Kidney (tissue), 14 donors: ENCODE results near the gene EFNA3. TPM values are rescaled to one million over a fixed set of nuclear protein-coding genes. Genes with fewer than 3 reads are reported as not detected.

ENCODE experiments used
- DNase-seq, 5 donors: peaks; one replicate each; pipeline ENCODE4 v3.0.0-alpha.2; 2013 to 2020
- FAIRE-seq: peaks from 2 replicates; lab custom pipeline; 2012; peaks lifted over from hg19 to GRCh38; lab: Jason Lieb, UNC
- H3K27ac ChIP-seq, 2 donors: one replicate each; pipeline ENCODE4 v1.7.0; 2013; ENCODE audit warnings: low read depth in 2 of 2, low read length in 2 of 2, inconsistent platforms in 1 of 2
- H3K27me3 ChIP-seq: one replicate; pipeline ENCODE4 v1.7.1; 2013; ENCODE audit warnings: low read length, inconsistent platforms; ENCODE audit not compliant: control insufficient read depth, insufficient read depth
- H3K36me3 ChIP-seq, 3 donors: one replicate each; pipeline versions ENCODE4 v1.7.0 to v1.7.1; 2013; ENCODE audit warnings: low read length in 3 of 3, control low read depth in 1 of 3, inconsistent platforms in 1 of 3; ENCODE audit not compliant: insufficient read depth in 3 of 3, control insufficient read depth in 2 of 3
- H3K4me1 ChIP-seq, 3 donors: one replicate each; pipeline versions ENCODE4 v1.7.0 to v1.7.1; 2013; ENCODE audit warnings: low read length in 3 of 3, inconsistent platforms in 1 of 3, low read depth in 1 of 3; ENCODE audit not compliant: control insufficient read depth in 2 of 3, insufficient read depth in 2 of 3
- H3K4me3 ChIP-seq, 3 donors: one replicate each; pipeline versions ENCODE4 v1.7.0 to v1.8.1; 2013; ENCODE audit warnings: low read length in 3 of 3, control low read depth in 1 of 3, inconsistent platforms in 1 of 3
- H3K9ac ChIP-seq, 3 donors: one replicate each; pipeline versions ENCODE4 v1.7.0 to v1.7.1; 2013; ENCODE audit warnings: low read length in 3 of 3, control low read depth in 1 of 3, inconsistent platforms in 1 of 3
- H3K9me3 ChIP-seq, 3 donors: one replicate each; pipeline versions ENCODE4 v1.7.0 to v1.7.1; 2013; ENCODE audit warnings: low read length in 3 of 3, control low read depth in 1 of 3, inconsistent platforms in 1 of 3; ENCODE audit not compliant: control insufficient read depth in 2 of 3, insufficient read depth in 1 of 3
- CTCF ChIP-seq: IDR thresholded peaks from 3 replicates; pipeline ENCODE4 v1.5.1; 2012; ENCODE audit warnings: mild to moderate bottlenecking, moderate library complexity, borderline replicate concordance; ENCODE audit not compliant: insufficient read depth; ENCODE audit errors: extremely low read depth
- intact Hi-C: fragments of 100-400 bp; cut with DNase I; formaldehyde crosslinking; loops from one replicate; pipeline ENCODE4 v1.11.1; 2022
- polyA plus RNA-seq: library from polyadenylated mRNA; stranded (reverse); fragments of 350-450 nt; fragmentation: Illumina TruSeq; extraction: RNeasy Lipid Tissue Mini Kit (QIAGEN cat#74804); gene quantifications from one replicate; pipeline ENCODE4 v1.2.3, GENCODE V29; 2014; ENCODE audit warnings: low read depth, low replicate concordance; ENCODE audit not compliant: insufficient read depth
- total RNA-seq: library from RNA; stranded (reverse); fragmentation: NEBNext Ultra II Directional; extraction: Animal tissue kit (Norgen Biotek cat#: 25700); gene quantifications from one replicate; pipeline ENCODE4 v1.2.1, GENCODE V29; 2021
- donor health status: control.
- donor health status: control.
- donor health status: control.
- donor health status: control.
- donor health status: control.
- donor health status: DM: yes; HTN: yes; CAD: no.
- donor health status: Normal renal cell carcinoma (clear cell type).

EFNA3 gene
- total and polyA plus RNA-seq, 2 donors from 2014 or later = 1.2 to 1.7 TPM

DNA sequence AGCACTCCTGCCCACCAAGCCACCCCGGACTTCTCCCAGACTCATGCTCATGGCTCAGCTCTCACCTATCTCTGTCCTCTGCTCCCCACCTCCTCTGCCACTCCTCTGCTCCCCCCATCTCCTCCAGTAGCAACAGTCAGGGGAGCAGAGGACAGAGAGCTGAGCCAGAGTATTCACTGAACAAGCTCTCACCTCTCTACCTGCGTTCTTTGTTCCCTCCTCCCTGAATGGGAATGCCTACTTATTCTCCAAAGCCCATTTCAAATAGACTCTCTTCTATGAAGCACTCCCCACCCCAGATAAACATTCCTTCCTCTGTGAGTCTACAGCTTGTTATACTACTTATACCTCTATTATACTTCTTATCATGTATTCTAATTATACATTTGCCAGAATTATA lies 42.6 kb downstream of the EFNA3 start:
- H3K4me1 ChIP-seq = peaks cover 0 to 13% (median 9%) of the 10 kb centered on the region in 3 donors
- FAIRE-seq = no peak
- H3K27ac ChIP-seq = no peak overlapping the region
- no peak for TF ChIP-seq CTCF
- H3K27me3 ChIP-seq = peaks cover 2% of the 10 kb centered on the region
- H3K9me3 ChIP-seq = no peaks in the 10 kb centered on the region
- no peak overlapping the region for H3K9ac ChIP-seq
- intact Hi-C loops = no loop called here
- H3K4me3 ChIP-seq = no peak overlapping the region
- DNase-seq = no peak
- no peaks in the 10 kb centered on the region for H3K36me3 ChIP-seq

DNA sequence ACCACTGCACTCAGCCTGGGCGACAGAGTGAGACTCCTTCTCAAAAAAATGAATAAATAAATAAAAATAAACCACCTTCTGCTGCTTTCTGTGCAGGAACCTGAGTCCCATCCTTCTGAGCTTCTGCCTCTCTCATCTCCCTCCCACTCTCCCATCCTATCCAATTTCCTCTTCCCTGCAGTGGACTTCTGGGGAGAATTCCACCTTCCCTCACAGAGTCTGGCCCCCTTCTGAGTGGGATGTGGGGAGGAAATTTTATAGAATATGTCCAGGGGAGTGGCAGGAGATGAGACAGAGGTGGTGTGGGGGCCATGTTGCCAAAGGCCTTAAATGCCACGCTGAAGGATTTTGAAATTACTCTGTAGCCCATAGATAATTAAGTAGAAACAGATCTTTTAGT lies 43.7 kb downstream of the EFNA3 start:
- TF ChIP-seq CTCF = no peak
- intact Hi-C loops = no loop called here
- H3K9me3 ChIP-seq = no peaks in the 10 kb centered on the region
- H3K27ac ChIP-seq = no peak overlapping the region
- H3K36me3 ChIP-seq = no peaks in the 10 kb centered on the region
- FAIRE-seq = no peak
- peaks cover 0 to 15% (median 13%) of the 10 kb centered on the region in 3 donors for H3K4me1 ChIP-seq
- no peak overlapping the region for H3K4me3 ChIP-seq
- no peak for DNase-seq
- H3K9ac ChIP-seq = no peak overlapping the region
- H3K27me3 ChIP-seq = no peaks in the 10 kb centered on the region

GRCh38 chr1:155123801-155124200 lies 45.2 kb downstream of the EFNA3 start:
- intact Hi-C loops = no loop called here
- Histone ChIP-seq H3K27me3 (no peaks in the 10 kb centered on the region), H3K4me1 (peaks cover 0 to 17% (median 13%) of the 10 kb centered on the region in 3 donors), H3K36me3 (no peaks in the 10 kb centered on the region), H3K9ac (no peak overlapping the region), H3K4me3 (no peak overlapping the region), H3K9me3 (no peaks in the 10 kb centered on the region), H3K27ac (no peak overlapping the region)
- no peak for TF ChIP-seq CTCF
- DNase-seq (no peak), FAIRE-seq (no peak)
